Keratinocyte (primary cell): ENCODE results near the gene P2RX2. TPM values are rescaled to one million over a fixed set of nuclear protein-coding genes. Genes with fewer than 3 reads are reported as not detected.

ENCODE experiments used
- DNase-seq: peaks from one replicate; pipeline ENCODE4 v3.0.0-alpha.2; 2011; ENCODE audit warnings: low read depth, missing footprints, low spot score
- FAIRE-seq: peaks from 2 replicates; lab custom pipeline; 2011; peaks lifted over from hg19 to GRCh38; lab: Jason Lieb, UNC
- H2AFZ ChIP-seq: 2 replicates; pipeline ENCODE4 v1.6.0; 2012; ENCODE audit warnings: low read length, control low read depth, inconsistent platforms; ENCODE audit not compliant: control insufficient read depth
- H3K27ac ChIP-seq: 2 replicates; pipeline ENCODE4 v1.5.1; 2011; ENCODE audit warnings: low read length; ENCODE audit not compliant: control insufficient read depth, insufficient read depth
- H3K27me3 ChIP-seq: 3 replicates; pipeline ENCODE4 v1.6.0; 2011; ENCODE audit warnings: low read length; ENCODE audit not compliant: control insufficient read depth, insufficient read depth; ENCODE audit errors: extremely low read depth
- H3K36me3 ChIP-seq, 2 experiments: 2 replicates in 1 of 2; 3 replicates in 1 of 2; pipeline ENCODE4 v1.5.1; 2011; ENCODE audit warnings: low read length in 2 of 2, mild to moderate bottlenecking in 1 of 2; ENCODE audit not compliant: control insufficient read depth in 2 of 2, insufficient read depth in 2 of 2; ENCODE audit errors: extremely low read depth in 1 of 2
- H3K4me1 ChIP-seq: 3 replicates; pipeline ENCODE4 v1.5.1; 2011; ENCODE audit warnings: low read length; ENCODE audit not compliant: control insufficient read depth, insufficient read depth; ENCODE audit errors: extremely low read depth
- H3K4me2 ChIP-seq: 3 replicates; pipeline ENCODE4 v1.6.0; 2011; ENCODE audit warnings: low read depth, low read length; ENCODE audit not compliant: control insufficient read depth, insufficient read depth; ENCODE audit errors: extremely low read depth
- H3K4me3 ChIP-seq, 3 experiments: fragments of 200-600 bp in 1 of 3; sonication (generic) in 1 of 3; 2 replicates in 2 of 3; 3 replicates in 1 of 3; pipeline ENCODE4 v1.5.1; 2011 to 2016; ENCODE audit warnings: low read length in 3 of 3, mild to moderate bottlenecking in 3 of 3, control low read depth in 2 of 3, inconsistent platforms in 1 of 3, low read depth in 1 of 3, mixed read lengths in 1 of 3, mixed run types in 1 of 3, moderate library complexity in 1 of 3; ENCODE audit not compliant: control insufficient read depth in 2 of 3, insufficient read depth in 2 of 3; ENCODE audit errors: extremely low read depth in 1 of 3
- H3K79me2 ChIP-seq: 2 replicates; pipeline ENCODE4 v1.6.0; 2012; ENCODE audit warnings: low read length; ENCODE audit not compliant: control insufficient read depth, insufficient read depth
- H3K9ac ChIP-seq: 3 replicates; pipeline ENCODE4 v1.6.0; 2011; ENCODE audit warnings: low read length; ENCODE audit not compliant: control insufficient read depth, insufficient read depth; ENCODE audit errors: extremely low read depth
- H3K9me1 ChIP-seq: 3 replicates; pipeline ENCODE4 v1.6.0; 2011; ENCODE audit warnings: low read length; ENCODE audit not compliant: control insufficient read depth, insufficient read depth; ENCODE audit errors: extremely low read depth
- H3K9me3 ChIP-seq: 2 replicates; pipeline ENCODE4 v1.5.1; 2012; ENCODE audit warnings: low read depth, low read length; ENCODE audit not compliant: control insufficient read depth
- H4K20me1 ChIP-seq: 3 replicates; pipeline ENCODE4 v1.6.0; 2011; ENCODE audit warnings: low read length; ENCODE audit not compliant: control insufficient read depth, insufficient read depth; ENCODE audit errors: extremely low read depth
- CTCF ChIP-seq, 3 experiments: IDR thresholded peaks in 1 of 3; conservative IDR thresholded peaks in 1 of 3; optimal IDR thresholded peaks in 1 of 3; 2 replicates in 2 of 3; 3 replicates in 1 of 3; pipeline versions ENCODE3 to v1.5.1; 2011; ENCODE audit warnings: low read length in 3 of 3, mild to moderate bottlenecking in 3 of 3, moderate library complexity in 2 of 3, control low read depth in 1 of 3, inconsistent platforms in 1 of 3; ENCODE audit not compliant: insufficient read depth in 2 of 3; ENCODE audit errors: extremely low read depth in 1 of 3
- EZH2 ChIP-seq: IDR thresholded peaks from one replicate; pipeline ENCODE4 v1.6.1; 2012; ENCODE audit warnings: inconsistent platforms, mild to moderate bottlenecking, low read length, moderate library complexity
- dilution Hi-C: fragments of 300-500 bp; cut with MboI; formaldehyde crosslinking; loops from one replicate; pipeline ENCODE4 v1.7.0; 2020; ENCODE audit warnings: low sequenced_read_pairs; ENCODE audit not compliant: extremely low pct_ligation_motif_present
- polyA plus RNA-seq, 5 experiments: library from polyadenylated mRNA; depleted of rRNA in 3 of 5; stranded (reverse) in 3 of 5; stranded (forward) in 1 of 5; unstranded in 1 of 5; fragments of >200 nt; gene quantifications; 1 replicate in 1 of 5; 2 replicates in 3 of 5; 3 replicates in 1 of 5; pipeline versions ENCODE4 v1.2.1 to v1.2.3, GENCODE V29; 2011 to 2012; ENCODE audit warnings: missing spikeins in 2 of 5, low read depth in 1 of 5, low replicate concordance in 1 of 5

The P2RX2 gene
- polyA plus RNA-seq, 1 donor (not counting 4 experiments of a cell fraction or from before 2014, with no cell fraction given): not detected

- no peak for TF ChIP-seq CTCF (optimal IDR thresholded peaks at IDR 0.05 in 1 of 3, IDR thresholded peaks at IDR 0.05 in 1 of 3, conservative IDR thresholded peaks at IDR 0.05 in 1 of 3; ENCODE audit: extremely low read depth in 1 of 3, insufficient read depth in 2 of 3, low read length in 3 of 3)
- TF ChIP-seq EZH2: no peak
- Histone ChIP-seq H3K36me3 (peaks cover 29 to 36% of the 10 kb centered on the region in 2 experiments), H3K4me1 (no peaks in the 10 kb centered on the region), H3K9ac (no peak overlapping the region), H3K9me1 (no peaks in the 10 kb centered on the region), H3K4me2 (no peak overlapping the region), H3K27ac (no peak overlapping the region), H3K9me3 (no peaks in the 10 kb centered on the region), H3K79me2 (no peaks in the 10 kb centered on the region), H2AFZ (no peak overlapping the region), H3K4me3 (no peak overlapping the region), H3K27me3 (no peaks in the 10 kb centered on the region), H4K20me1 (no peaks in the 10 kb centered on the region)
- dilution Hi-C loops: no loop called here
- DNase-seq: no peak
- FAIRE-seq: no peak
These were observed 39.7 kb downstream of the P2RX2 start for GRCh38 chr12:132658149-132658894.

GRCh38 chr12:132659146-132659545, 40.6 kb downstream of the P2RX2 start:
- FAIRE-seq (no peak), DNase-seq (no peak)
- dilution Hi-C loops: no loop called here
- H3K4me2 ChIP-seq: no peak overlapping the region
- H3K9me1 ChIP-seq: no peaks in the 10 kb centered on the region
- H3K9ac ChIP-seq: no peak overlapping the region
- H3K27ac ChIP-seq: no peak overlapping the region
- H3K4me1 ChIP-seq: no peaks in the 10 kb centered on the region
- H3K4me3 ChIP-seq: no peak overlapping the region
- no peak for TF ChIP-seq EZH2
- TF ChIP-seq CTCF (optimal IDR thresholded peaks at IDR 0.05 in 1 of 3, IDR thresholded peaks at IDR 0.05 in 1 of 3, conservative IDR thresholded peaks at IDR 0.05 in 1 of 3; ENCODE audit: extremely low read depth in 1 of 3, insufficient read depth in 2 of 3, low read length in 3 of 3): no peak
- H3K36me3 ChIP-seq: peaks cover 33 to 43% of the 10 kb centered on the region in 2 experiments
- no peaks in the 10 kb centered on the region for H3K79me2 ChIP-seq
- H3K9me3 ChIP-seq: no peaks in the 10 kb centered on the region
- no peak overlapping the region for H2AFZ ChIP-seq
- no peaks in the 10 kb centered on the region for H3K27me3 ChIP-seq
- no peaks in the 10 kb centered on the region for H4K20me1 ChIP-seq
